GM23338 (cell line): ENCODE data around the gene SRGAP1.

ENCODE experiments used
- CREB1 ChIP-seq: fragments of 250-450 bp; sonication (Bioruptor Pico); IDR thresholded peaks from 2 replicates; pipeline ENCODE4 v1.5.0; 2020; ENCODE audit warnings: low read depth, mild to moderate bottlenecking, moderate library complexity
- CTCF ChIP-seq, 2 experiments: fragments of 200-600 bp in 1 of 2; sonication (generic) in 1 of 2; conservative IDR thresholded peaks; 2 replicates each; pipeline versions ENCODE4 v1.5.1 to v1.6.1; 2016 to 2017; ENCODE audit warnings: antibody characterized with exemption in 2 of 2, low read depth in 2 of 2, mild to moderate bottlenecking in 2 of 2, moderate library complexity in 1 of 2
- EZH2 ChIP-seq: fragments of 200-600 bp; sonication (generic); IDR thresholded peaks from one replicate; pipeline ENCODE4 v1.8.0; 2017; ENCODE audit warnings: antibody characterized with exemption, mild to moderate bottlenecking, low read depth; ENCODE audit not compliant: unreplicated experiment
- EZH2phosphoT487 ChIP-seq: fragments of 200-600 bp; sonication (generic); IDR thresholded peaks from one replicate; pipeline ENCODE4 v1.8.1; 2018; ENCODE audit warnings: antibody characterized with exemption; ENCODE audit not compliant: unreplicated experiment
- JUNB ChIP-seq: IDR thresholded peaks from one replicate; pipeline ENCODE4 v1.6.1; 2016; ENCODE audit warnings: antibody characterized with exemption; ENCODE audit not compliant: unreplicated experiment
- NANOG ChIP-seq: IDR thresholded peaks from 2 replicates; pipeline ENCODE4 v1.6.1; 2016; ENCODE audit warnings: antibody characterized with exemption, borderline replicate concordance
- POLR2AphosphoS5 ChIP-seq: IDR thresholded peaks from 2 replicates; pipeline ENCODE4 v1.6.1; 2016; ENCODE audit warnings: antibody characterized with exemption, low read depth
- STAT1 ChIP-seq: IDR thresholded peaks from one replicate; pipeline ENCODE4 v1.6.1; 2016; ENCODE audit warnings: antibody characterized with exemption; ENCODE audit not compliant: unreplicated experiment
- ZNF114 ChIP-seq: fragments of 250-450 bp; sonication (Bioruptor Pico); IDR thresholded peaks from 2 replicates; pipeline ENCODE4 v1.5.0; 2020; ENCODE audit warnings: mild to moderate bottlenecking, moderate library complexity
- ZNF462 ChIP-seq: fragments of 250-450 bp; sonication (Bioruptor Pico); IDR thresholded peaks from 2 replicates; pipeline ENCODE4 v1.5.0; 2020; ENCODE audit warnings: mild to moderate bottlenecking, moderate library complexity
- TF ChIP-seq, protein P1 (sequence below): IDR thresholded peaks from one replicate; pipeline ENCODE4 v1.6.1; 2018; ENCODE audit warnings: antibody characterized with exemption; ENCODE audit not compliant: unreplicated experiment
- TF ChIP-seq, protein P2 (sequence below): IDR thresholded peaks from 2 replicates; pipeline ENCODE4 v1.6.1; 2016; ENCODE audit warnings: antibody characterized with exemption

DNA sequence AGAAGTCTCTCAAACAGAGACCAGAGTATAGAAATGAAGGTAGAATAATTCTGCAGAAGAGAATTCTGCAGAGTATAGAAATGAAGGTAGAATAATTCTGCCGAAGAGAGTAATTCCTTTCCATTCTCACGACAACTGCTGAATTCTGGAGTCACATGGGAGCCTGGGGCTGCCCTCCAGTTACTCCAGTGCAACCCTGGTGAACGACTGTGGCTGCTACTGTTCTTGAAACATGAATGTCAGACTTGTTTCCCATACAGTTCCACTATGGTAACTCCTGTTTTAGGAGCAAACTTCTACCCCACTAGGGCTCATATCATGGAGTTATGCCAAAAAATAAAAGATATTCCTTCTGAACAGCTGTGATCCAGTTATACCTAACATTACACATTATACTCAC is 213.2 kb downstream of the SRGAP1 start:
- no peak for TF ChIP-seq EZH2
- no peak for TF ChIP-seq CTCF (conservative IDR thresholded peaks at IDR 0.05; ENCODE audit: low read depth in 2 of 2)
- no peak for TF ChIP-seq POLR2AphosphoS5
- no peak for TF ChIP-seq ZNF462 (CRISPR knock-in tag)
- TF ChIP-seq EZH2phosphoT487 = no peak
- TF ChIP-seq, protein P1, sequence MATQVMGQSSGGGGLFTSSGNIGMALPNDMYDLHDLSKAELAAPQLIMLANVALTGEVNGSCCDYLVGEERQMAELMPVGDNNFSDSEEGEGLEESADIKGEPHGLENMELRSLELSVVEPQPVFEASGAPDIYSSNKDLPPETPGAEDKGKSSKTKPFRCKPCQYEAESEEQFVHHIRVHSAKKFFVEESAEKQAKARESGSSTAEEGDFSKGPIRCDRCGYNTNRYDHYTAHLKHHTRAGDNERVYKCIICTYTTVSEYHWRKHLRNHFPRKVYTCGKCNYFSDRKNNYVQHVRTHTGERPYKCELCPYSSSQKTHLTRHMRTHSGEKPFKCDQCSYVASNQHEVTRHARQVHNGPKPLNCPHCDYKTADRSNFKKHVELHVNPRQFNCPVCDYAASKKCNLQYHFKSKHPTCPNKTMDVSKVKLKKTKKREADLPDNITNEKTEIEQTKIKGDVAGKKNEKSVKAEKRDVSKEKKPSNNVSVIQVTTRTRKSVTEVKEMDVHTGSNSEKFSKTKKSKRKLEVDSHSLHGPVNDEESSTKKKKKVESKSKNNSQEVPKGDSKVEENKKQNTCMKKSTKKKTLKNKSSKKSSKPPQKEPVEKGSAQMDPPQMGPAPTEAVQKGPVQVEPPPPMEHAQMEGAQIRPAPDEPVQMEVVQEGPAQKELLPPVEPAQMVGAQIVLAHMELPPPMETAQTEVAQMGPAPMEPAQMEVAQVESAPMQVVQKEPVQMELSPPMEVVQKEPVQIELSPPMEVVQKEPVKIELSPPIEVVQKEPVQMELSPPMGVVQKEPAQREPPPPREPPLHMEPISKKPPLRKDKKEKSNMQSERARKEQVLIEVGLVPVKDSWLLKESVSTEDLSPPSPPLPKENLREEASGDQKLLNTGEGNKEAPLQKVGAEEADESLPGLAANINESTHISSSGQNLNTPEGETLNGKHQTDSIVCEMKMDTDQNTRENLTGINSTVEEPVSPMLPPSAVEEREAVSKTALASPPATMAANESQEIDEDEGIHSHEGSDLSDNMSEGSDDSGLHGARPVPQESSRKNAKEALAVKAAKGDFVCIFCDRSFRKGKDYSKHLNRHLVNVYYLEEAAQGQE = no peak
- TF ChIP-seq CREB1 = no peak
- TF ChIP-seq NANOG = no peak
- TF ChIP-seq, protein P2, sequence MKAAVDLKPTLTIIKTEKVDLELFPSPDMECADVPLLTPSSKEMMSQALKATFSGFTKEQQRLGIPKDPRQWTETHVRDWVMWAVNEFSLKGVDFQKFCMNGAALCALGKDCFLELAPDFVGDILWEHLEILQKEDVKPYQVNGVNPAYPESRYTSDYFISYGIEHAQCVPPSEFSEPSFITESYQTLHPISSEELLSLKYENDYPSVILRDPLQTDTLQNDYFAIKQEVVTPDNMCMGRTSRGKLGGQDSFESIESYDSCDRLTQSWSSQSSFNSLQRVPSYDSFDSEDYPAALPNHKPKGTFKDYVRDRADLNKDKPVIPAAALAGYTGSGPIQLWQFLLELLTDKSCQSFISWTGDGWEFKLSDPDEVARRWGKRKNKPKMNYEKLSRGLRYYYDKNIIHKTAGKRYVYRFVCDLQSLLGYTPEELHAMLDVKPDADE = no peak
- no peak for TF ChIP-seq JUNB
- TF ChIP-seq ZNF114 (CRISPR knock-in tag) = no peak
- no peak for TF ChIP-seq STAT1
